RKO (cell line): ENCODE measurements around the gene PAK1IP1.
"Not testable (repeated sequence)": the region's sequence is repeated elsewhere in the genome, so short reads cannot be mapped to it uniquely, and the experiment has no call there.

Experiments used
- DNase-seq: peaks from one replicate; pipeline ENCODE4 v3.0.0-alpha.2; 2016; ENCODE audit warnings: low spot score

The PAK1IP1 gene

GRCh38 chr6:10743515-10743914 lies 48.7 kb downstream of the PAK1IP1 start:
- no peak for DNase-seq

DNA sequence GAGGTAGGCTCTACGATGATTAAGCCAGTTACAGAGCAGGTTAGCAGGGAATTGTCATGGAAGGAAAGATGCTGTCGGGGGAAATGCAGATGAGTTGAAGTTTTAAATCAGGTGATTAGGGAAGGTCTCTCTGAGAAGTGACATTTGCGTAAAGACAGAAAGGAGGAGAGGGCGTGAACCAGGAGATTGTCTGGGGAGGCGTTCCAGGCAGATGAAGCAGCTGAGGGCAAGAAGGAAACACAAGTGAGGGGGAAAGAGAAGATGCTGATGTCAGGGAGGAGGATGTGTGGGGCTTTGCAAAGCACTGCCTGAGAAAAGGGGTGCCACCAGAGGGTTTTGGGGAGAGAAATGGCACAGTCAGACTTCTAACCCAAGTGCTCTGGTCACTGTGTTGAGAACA lies 50.3 kb downstream of the PAK1IP1 start:
- no peak for DNase-seq

- no peak for DNase-seq
Observed at GRCh38 chr6:10746915-10747250, 52.1 kb downstream of the PAK1IP1 start.

- peak; percentile 96 for DNase-seq
Observed at GRCh38 chr6:10747251-10747972, 52.6 kb downstream of the PAK1IP1 start, which contains the start of gene TMEM14B. Gene TMEM14B, plus strand, starts transcription at chr6:10747805. Its CDS starts 1,441 bp downstream, at chr6:10749246.

DNA sequence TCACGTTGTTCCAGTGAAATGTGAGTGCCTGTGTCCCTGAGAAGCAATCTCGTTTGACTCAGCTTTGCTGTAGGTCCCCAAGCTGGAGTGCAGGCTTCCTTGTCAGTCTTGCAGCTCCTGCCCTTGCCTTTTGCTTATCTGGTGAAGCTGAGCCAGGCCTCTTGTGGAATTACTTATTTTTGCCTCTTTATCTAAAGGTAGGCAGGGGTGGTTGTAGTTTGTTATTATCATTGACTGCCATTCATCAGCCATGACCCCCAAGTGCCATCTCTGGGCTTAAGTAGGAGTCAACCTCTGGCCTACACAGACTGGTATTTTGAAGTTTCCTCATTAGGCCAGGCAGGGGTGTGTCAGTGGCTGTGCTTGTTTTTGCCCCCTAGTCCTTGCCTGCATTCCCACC lies 55.0 kb downstream of the PAK1IP1 start:
- no peak for DNase-seq

DNA sequence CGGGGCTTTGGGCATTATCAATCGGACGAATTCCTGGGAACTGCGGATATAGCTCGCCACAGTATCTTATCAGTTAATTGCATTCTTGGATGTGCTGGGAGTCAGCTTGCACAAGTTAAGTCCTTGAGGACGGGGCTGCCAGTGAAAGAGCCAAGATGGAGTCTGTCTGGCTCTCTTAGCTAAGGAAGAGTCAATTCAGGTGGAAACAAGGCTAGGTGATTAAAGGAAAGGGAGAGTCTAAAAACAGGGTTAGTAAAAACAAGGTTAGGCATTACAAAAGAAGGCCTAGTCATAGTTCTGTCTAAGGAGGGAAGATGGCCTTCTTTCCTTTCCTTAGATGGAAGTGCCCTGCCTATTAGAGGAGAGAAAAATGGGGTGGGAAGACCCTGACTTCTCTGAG lies 55.8 kb downstream of the PAK1IP1 start:
- not testable (repeated sequence) for DNase-seq

DNA sequence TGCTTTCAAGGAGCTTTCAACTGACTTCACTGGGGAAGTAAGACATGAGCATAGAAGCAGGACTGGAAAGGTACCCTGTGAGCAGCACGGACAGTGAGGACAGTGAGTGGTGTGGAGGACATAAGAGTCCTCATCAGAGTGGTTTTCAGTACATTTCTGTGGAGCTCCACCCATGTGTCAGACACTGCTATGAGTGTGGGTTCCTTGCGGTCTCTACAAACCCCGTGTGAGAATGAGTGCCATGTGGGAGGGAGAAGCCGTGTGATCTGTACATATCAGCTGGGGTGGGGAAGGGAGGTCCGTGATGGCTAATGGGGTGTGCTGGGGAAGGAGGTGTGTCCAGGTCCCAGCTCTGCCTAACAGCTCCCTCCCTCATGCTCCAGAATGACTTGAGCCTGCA lies 57.0 kb downstream of the PAK1IP1 start:
- not testable (repeated sequence) for DNase-seq

GRCh38 chr6:10756085-10756484 lies 61.3 kb downstream of the PAK1IP1 start:
- no peak for DNase-seq
